Medulla oblongata (tissue), 1 donor: ENCODE measurements around the gene GALNT7.
"Not testable (repeated sequence)": the region's sequence is repeated elsewhere in the genome, so short reads cannot be mapped to it uniquely, and the experiment has no call there.

Experiments
- DNase-seq: peaks from one replicate; pipeline ENCODE4 v3.0.0-alpha.2; 2015; ENCODE audit errors: extremely low spot score

Gene GALNT7, protein sequence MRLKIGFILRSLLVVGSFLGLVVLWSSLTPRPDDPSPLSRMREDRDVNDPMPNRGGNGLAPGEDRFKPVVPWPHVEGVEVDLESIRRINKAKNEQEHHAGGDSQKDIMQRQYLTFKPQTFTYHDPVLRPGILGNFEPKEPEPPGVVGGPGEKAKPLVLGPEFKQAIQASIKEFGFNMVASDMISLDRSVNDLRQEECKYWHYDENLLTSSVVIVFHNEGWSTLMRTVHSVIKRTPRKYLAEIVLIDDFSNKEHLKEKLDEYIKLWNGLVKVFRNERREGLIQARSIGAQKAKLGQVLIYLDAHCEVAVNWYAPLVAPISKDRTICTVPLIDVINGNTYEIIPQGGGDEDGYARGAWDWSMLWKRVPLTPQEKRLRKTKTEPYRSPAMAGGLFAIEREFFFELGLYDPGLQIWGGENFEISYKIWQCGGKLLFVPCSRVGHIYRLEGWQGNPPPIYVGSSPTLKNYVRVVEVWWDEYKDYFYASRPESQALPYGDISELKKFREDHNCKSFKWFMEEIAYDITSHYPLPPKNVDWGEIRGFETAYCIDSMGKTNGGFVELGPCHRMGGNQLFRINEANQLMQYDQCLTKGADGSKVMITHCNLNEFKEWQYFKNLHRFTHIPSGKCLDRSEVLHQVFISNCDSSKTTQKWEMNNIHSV

DNA sequence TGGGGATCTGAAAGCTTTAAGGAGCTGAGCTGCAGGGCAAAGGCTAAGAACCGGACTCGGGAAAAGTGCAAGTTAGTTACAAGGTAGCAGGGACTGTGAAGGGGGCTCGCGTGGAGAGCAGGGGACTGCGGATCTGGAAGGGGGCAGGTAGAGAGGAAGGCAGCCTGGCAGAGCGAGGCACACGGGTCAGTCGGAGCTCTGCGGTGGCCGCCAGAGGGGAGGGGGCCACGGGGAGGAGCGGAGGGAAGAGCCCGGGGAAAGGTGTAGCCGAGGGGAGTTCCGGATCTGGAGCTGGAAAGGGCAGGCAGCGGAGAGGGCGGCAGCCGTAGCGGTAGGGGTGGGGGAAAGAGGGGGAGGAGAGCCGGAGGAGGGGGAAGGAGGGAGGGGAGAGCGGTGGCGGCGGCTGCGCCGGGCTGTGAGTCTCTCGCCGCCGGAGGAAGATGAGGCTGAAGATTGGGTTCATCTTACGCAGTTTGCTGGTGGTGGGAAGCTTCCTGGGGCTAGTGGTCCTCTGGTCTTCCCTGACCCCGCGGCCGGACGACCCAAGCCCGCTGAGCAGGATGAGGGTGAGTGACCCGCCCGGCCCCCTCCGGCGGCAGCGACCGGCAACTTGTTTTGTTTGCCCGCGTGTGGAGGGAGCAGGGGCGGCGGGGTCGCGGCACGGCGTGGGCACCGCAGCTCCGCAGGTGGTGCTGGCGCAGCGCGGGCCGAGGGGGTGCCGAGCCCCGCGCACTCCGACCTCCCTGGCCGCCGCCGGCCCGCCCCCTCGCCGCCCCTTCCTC, at the start of gene GALNT7:
TSS of gene GALNT7 (plus strand) at position 416 of the 782 bp plus-strand sequence. CDS start at position 441, 25 bp downstream.
- DNase-seq: peak; percentile 70

DNA sequence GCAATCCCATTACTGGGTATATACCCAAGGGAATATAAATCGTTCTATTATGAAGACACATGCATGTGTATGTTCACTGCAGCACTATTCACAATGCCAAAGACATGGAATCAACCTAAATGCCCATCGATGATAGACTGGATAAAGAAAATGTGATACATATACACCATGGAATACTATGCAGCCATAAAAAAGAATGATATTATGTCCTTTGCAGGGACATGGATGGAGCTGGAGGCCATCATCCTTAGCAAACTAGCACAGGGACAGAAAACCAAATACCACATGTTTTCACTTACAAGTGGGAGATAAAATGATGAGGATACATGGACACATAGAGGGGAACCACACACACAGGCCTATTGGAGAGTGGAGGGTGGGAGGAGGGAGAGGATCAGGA, 49.8 kb upstream of the GALNT7 start:
- DNase-seq: not testable (repeated sequence)

DNA sequence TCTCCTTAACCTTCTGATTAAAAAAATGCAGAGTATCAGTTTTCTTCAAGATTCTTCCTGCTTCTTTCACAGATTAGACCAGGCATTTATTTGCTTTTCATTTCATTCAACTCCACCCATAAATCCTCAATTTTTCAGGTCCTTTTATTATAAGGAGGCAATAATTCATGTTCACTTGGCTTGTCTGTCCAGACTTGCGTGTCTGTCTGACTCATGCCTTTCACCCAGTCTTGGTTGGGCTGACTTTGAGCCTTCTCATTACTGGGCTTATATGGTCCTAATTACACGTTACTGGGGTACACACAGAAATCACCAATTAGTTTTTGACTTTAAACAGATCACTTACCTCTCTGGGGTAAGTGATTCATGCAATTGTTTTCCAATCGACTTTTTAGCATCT, 48.8 kb upstream of the GALNT7 start:
- DNase-seq: no peak

DNA sequence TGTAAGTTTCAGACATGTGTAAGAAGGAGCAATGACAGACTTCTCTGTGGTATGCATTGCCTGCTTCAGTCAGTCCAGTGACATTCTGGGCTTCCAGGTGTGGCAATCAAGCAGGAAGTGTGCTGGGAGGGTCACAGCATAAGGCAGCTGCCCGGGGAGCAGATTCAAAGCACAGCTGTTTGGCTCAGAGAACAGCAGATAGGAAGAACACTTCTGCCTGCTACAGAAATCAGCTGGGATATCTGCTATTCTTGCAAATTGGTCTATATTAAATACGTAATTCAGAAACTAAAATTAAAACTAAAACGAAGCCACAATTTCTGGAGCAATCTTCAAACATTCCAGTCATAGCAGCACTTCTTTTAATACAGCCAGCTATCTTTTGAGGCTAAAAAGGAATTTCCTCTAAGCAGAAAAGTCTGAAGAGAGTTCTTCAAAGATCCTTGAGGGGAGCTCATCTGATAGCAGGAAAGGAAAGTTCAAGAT, 47.5 kb upstream of the GALNT7 start:
- no peak for DNase-seq

DNA sequence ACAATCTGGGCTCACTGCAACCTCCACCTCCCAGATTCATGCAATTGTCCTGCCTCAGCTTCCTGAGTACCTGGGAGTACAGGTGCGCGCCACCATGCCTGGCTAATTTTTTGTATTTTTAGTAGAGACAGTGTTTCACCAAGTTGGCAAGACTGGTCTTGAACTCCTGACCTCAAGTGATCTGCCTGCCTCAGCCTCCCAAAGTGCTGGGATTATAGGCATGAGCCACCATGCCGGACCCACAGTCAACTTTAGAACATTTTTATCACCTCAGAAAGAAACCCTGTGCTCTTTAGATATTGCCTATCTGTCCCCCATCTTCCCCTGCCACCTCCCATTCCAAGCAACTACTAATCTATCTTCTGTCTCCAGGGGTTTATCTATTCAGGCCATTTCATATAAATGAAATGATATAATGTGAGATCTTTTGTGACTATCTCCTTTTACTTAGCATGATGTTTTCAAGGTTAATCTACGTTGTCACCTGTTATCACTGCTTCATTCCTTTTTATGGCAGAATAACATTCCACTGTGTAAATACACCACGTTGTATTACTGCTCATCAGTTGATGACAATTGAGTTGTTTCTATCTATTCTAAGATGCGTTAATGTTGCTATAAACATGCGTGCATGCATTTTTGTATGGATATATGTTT, 44.3 kb upstream of the GALNT7 start:
- no peak for DNase-seq

DNA sequence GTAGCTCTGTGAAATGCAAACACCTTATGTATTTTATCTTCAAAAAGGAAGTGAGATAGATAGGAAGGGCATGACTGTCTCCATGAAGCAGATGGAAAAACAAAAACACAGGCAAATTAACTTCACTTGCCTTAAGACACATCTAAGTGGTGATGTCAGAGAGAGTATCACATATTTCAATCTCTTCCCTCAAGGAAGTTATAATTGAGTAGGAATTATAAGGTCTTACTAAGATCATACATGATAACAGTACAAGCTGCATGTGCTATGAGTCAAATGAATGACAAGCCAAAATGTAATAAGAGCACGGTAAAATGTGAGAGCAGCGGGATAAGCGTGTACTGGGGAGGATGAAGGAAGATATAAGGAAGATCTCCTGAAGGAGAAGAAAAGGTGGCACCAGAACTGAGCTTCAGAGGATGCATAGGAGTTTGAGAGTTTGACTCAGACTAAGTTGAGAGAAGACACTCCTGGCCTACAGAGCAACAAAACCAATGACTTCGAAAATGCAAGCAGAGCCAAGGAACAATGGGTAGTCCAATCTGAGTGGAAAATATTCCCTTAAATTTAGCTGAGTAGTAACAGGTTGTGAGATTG, 43.3 kb upstream of the GALNT7 start:
- DNase-seq: no peak

DNA sequence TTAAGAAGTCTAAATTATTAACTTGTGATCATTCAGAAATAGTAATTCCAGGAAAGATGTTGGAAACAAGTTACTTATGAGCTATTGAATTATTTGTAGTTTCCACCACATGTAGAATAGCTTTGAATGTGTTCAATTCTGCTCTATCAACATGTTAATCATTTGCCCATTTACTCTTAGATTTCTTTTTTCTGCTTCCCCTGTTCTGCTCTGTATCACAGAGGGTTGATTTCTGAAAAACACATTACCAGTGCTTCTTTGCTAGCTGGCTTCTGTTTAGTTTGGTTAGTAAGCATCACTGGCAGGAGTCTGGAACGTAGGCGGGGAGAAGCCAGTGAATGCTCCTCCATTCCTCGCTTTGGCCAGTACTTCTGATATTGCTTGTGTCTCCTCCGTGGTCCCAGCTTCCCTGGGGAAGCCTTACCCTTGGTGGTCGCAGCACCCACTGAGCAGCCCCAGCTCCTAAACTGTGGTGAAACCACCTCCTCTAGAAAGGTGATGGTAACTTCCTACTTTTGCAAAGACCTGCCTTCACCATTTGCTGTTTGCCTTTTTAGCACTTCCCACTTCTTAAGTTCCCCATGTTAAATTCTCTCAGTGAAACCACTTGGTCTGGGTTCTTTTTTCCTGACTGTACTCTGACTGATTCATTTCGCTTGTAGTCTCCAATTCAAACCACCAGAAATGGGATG, 40.3 kb upstream of the GALNT7 start:
- no peak for DNase-seq

DNA sequence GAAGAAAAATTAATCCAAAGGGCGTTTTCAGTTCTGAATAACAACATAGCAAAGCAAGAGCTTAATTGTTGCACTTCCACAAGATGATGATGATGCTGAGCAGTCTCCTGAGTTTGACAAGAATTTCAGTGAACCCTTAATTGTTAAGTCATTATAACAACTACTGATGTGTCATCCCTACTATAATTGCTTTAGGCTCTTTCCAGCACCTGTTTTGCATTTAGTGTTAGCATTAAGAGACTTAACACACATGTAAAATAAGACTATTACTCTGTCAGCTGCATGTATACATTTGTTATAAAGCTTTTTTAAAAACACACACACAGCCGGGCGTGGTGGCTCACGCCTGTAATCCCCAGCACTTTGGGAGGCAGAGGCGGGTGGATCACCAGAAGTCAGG, 37.9 kb upstream of the GALNT7 start:
- no peak for DNase-seq

DNA sequence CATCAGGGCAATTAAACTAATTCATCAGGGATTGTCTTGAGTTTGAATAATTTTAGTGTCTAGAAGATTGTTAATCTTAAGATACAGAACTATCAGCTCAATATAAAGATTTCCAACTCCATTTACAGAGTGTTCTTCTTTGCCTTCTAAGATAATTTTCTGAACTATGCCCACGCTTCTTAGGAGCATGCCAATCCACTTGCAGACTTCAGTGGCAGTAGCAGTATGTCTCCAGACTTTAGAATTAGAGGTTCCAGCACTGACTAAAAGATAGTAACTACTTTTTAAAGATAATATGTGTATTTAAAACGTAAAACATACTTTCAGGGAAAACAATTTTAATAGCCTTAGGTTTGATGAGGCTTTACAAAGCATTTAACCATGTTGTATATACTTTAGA, 34.2 kb upstream of the GALNT7 start:
- DNase-seq: no peak

DNA sequence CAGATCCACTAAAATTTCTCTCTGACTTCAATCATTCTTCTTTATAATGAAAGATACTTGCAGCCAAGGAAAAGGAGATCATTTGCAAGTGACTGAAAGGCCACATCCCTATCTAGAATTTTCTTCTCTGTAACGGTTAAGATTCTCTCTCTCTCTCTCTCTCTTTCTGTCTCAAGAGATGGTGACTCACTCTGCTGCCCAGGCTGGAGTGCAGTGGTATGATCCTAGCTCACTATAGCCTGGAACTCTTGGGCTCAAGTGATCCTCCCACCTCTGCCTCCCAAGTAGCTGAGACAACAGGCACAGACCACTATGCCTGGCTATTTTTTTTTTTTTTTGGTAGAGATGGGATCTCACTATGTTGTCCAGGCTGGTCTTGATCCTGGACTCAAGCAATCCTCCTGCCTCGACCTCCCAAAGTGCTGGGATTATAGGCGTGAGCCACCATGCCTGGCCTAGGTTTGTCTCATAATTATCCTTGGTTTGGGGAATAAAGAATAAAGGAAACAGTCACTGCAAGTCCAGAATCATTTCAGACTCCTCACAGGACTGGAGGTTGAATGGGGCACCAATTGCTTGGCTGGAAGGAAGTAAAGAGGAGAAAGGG, 33.3 kb upstream of the GALNT7 start:
- no peak for DNase-seq

DNA sequence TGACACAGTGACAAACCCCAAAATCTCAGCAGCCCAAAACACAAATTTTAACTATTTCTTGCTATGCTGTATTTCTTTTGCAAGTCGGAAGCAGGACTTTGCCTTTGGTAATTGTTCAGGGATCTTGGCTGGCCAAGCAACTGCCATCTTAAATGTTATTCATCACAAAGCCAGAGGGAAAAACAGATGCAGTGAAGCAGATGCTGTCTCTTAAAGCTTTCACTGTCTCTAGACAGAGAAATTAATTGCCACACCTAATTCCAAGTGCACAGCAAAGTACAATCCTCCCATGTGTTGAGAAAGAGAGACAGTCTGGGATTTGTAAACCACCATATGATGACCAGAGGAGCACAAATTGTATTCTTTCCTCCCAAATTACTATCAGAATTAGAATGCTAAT, 30.0 kb upstream of the GALNT7 start:
- peak; percentile 25 for DNase-seq

DNA sequence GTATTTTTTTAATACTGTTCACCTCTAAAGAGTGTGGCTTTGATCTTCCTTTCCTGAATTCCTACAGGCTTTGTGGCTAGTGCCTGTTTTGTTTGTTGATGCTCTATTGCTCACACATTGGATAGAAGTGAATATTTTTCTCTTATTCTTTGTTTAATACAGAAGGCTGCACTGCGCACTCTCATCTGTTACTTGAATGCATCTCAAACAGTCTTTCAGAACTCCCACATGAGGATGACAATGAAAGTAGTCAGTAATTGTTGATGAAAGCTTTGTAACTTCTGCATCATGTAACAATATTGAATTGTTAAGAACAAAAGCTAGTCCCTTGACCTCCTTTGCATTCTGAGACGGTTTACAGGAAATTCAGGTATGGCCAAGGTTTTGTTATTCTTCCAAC, 29.1 kb upstream of the GALNT7 start:
- peak; percentile 85 for DNase-seq

DNA sequence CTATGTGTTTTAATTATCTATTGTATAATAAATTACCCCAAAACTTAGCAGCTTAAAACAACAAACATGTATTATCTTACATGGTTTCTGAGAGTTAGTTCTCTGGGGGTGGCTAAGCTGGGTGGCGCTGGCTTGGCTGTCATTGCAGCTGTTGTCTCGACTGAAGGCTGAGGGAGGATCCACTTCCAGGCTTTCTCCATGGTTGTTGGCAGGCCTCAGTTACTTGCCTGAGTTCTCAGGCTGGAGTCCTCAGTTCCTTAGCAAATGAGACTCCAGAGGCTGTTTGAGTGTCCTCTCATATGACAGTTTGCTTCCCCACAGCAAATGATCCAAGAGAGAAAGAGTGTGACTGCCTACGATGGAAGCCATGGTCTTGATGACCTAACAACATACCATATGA, 23.5 kb upstream of the GALNT7 start:
- no peak for DNase-seq

DNA sequence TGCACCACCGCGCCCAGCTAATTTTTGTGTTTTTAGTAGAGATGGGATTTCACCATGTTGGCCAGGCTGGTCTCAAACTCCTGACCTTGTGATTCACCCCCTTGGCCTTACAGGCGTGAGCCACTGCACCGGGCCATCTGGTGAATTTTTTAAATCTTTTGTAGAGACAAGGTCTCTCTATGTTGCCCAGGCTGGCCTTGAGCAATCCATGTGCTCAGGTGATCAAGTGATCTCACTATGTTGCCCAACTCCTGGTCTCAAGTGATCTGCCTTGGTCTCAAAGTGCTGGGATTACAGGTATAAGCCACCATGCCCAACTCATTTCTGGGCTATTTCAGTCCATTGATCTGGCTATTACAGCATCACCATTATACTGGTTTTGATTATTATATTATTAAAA, 22.2 kb upstream of the GALNT7 start:
- no peak for DNase-seq

DNA sequence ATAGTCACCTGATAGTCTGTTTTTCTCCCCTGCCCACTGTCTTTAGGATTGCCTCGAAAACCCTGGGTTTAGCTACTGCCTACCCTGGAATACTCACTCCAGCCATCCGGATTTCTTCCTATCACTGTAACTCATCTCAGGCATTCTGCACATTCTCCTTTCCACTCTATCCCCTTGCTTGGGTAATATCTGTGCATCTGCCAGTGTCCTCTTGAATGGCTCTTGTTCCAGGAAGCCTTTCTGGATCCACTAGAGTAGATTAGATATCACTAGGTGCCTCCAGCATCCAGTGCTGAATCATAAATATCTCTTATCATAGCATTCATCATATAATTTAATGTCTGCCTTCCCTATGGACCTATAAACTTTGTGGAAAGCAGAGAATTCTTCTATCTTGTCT, 17.1 kb upstream of the GALNT7 start:
- DNase-seq: no peak

DNA sequence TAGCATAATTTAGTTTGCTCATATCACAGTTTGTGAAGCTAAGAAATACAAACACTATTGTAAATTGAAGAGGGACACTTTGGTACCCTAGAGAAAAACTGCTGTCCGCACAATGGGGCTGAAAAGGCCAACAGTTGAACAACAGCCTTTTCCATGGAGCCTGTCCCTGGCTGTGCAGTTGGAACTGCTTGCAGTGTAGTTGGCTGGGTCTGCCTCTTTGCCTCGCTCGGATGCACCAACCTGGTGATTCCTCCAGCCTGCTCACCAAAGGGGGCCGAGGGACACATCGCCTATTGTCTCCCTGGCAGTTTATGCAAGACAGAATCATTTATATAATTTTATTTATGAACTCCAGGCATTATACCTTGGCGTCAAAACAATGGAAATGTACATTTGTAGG, 16.5 kb upstream of the GALNT7 start:
- peak; percentile 48 for DNase-seq

DNA sequence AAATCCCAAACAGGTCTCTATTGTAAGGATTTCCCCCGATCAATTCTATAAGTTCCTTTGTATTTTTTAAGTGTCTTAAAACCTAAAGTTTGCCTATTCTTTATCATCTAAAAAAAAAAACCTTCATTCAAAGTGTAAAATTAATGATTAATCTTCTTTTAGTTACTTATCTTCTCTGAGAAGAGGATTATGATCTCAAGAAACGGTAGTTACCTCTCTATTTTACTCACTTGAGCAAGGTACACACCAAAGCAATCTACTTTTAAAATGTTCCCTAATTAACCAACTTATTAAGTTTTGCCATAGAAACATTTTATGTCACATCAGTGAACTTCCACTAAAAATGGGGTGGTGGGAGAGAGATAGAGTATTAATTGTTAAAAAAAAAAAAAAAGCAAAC, 15.2 kb upstream of the GALNT7 start:
- no peak for DNase-seq

DNA sequence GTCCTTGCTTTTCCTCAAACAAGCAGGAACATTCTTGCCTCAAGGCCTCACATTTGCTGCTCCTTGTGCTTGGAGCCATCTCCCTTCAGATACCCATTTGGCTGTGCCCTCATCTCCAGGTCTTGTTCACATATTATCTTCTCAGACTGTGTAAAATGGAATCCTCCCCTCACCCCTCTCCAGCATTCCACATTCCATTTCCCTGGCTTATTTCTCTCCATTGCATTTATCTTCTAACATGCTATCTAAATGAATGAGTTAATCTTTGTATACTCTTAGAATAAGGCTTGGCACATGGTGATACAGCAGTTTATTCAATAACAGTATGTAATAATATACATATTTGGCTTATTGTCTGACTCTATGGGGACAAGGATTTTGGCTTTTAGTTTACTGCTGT, 8.8 kb upstream of the GALNT7 start:
- no peak for DNase-seq

DNA sequence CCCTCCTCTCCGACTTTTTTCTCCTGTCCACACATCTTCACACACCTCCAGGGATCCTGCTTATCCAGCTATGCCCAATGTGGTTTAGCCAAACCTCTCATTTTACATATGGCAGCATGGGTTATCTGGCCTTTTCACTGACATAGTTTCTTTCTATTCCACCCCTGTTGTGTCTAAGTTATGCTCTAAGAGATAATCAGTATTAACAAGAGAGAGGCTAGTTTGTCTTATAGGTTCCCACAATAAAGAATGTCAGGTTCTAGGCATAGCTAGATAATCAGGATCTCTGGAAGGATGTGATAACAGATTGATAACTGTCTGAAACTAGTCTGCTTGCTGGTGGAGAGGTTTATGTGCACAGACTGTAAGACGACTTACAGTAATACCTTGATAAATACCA, 7.7 kb upstream of the GALNT7 start:
- no peak for DNase-seq

DNA sequence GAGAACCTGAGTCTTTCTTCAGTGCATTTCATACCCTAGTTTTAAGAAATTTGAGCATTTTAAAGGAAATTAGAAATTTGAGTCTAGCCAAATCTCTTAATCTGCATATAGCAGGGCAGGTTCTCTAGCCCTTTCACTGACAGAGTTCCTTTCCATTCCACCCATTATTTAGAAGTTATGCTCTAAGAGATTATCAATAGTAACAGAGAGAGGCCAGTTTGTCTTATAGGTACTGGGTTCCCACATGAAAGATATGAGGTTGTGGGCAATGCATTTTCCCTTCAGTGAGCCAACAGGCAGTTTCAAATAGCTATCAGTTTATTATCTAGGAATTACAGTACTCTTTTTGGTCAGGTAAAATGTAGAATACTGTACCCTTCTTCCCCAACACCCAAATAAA, 7.3 kb upstream of the GALNT7 start:
- DNase-seq: no peak

DNA sequence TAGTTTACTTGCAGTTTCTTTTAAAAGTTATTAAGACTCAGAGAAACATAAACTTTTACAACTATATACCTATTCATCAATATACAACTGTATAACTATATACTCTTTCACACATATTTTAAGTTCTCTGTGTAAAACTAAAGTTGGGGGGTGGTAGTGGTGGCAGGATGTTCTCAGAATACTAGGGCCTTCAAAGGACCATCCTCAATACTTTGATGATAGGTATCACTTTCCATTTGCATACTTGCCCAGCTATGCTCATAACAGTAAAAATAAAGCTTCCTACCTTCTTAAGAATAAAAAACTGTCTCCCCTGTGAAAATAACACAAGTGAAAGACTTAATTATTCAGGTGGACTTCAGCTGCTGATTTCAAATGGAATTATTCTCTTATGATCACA, 2.9 kb upstream of the GALNT7 start:
- no peak for DNase-seq
